22Rv1 (cell line): ENCODE data around the gene SMAD1.

Source experiments
- H3K27ac ChIP-seq: fragments of 450-650 bp; 2 replicates; pipeline ENCODE4 v1.5.1; 2017
- ZFX ChIP-seq: fragments of 450-650 bp; IDR thresholded peaks from 2 replicates; pipeline ENCODE4 v1.6.1; 2017; ENCODE audit warnings: antibody characterized with exemption, borderline replicate concordance
- TF ChIP-seq, protein P1 (sequence below): fragments of 450-650 bp; IDR thresholded peaks from 2 replicates; pipeline ENCODE4 v1.5.1; 2017; ENCODE audit warnings: mild to moderate bottlenecking

SMAD1 gene

DNA sequence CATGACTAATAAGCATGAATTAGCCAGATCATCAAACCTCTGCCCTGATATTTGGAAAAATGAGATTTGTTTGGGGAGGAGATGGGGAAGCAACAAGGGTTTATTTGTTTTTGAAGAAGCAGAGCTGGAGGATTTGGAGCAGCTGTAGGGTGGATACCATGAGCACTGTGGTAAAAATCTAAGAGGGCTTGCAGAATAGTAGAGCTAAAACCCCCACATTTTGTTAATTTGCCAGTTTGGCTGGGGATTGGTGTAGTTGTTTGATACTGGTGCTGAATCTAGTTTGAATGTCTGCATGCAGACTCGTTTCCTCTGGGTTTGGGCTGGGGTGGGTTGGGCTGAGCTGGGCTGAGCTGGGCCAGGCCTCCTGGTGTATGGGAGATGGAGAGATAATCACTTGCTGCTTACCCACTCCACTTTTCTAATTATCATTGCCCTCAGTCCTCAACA is 43.7 kb downstream of the SMAD1 start:
- TF ChIP-seq, protein P1, sequence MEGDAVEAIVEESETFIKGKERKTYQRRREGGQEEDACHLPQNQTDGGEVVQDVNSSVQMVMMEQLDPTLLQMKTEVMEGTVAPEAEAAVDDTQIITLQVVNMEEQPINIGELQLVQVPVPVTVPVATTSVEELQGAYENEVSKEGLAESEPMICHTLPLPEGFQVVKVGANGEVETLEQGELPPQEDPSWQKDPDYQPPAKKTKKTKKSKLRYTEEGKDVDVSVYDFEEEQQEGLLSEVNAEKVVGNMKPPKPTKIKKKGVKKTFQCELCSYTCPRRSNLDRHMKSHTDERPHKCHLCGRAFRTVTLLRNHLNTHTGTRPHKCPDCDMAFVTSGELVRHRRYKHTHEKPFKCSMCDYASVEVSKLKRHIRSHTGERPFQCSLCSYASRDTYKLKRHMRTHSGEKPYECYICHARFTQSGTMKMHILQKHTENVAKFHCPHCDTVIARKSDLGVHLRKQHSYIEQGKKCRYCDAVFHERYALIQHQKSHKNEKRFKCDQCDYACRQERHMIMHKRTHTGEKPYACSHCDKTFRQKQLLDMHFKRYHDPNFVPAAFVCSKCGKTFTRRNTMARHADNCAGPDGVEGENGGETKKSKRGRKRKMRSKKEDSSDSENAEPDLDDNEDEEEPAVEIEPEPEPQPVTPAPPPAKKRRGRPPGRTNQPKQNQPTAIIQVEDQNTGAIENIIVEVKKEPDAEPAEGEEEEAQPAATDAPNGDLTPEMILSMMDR, result no peak
- TF ChIP-seq ZFX, result no peak
- no peak overlapping the region for H3K27ac ChIP-seq

DNA sequence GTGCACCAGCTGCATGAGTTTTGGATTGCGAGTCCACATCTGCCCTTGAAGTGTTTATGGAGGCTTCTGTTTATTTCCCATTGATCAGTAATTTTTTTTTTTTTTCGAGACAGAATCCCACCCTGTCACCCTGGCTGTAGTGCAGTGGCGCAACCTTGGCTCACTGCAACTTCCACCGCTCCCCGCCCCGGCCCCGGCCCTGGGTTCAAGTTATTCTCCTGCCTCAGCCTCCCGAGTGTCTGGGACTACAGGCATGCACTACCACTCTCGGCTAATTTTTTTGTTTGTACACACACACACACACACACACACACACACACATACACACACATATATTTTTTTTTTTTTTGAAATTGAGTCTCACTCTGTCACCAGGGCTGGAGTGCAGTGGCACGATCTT is 46.1 kb downstream of the SMAD1 start:
- no peak for TF ChIP-seq ZFX
- TF ChIP-seq, protein P1, result no peak
- no peak overlapping the region for H3K27ac ChIP-seq

DNA sequence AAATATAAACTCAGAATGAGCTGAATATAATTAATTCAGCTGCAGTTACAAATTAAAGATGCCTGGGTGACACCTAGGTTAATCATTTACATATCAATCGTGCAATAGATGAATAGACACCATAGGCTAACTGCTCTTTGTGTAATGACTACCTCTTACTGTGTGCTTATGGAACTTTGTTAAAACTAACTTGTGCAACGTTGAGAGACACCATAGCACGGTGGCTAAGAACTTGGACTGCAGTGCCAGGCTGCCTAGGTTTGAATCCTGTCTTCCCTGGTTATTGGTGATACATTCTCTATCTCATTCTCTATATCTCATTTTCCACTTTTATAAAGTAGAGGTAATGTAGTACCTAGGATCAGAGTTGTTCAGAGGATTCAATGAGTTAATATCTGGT is 46.9 kb downstream of the SMAD1 start:
- no peak for TF ChIP-seq ZFX
- TF ChIP-seq, protein P1, result no peak
- no peak overlapping the region for H3K27ac ChIP-seq

DNA sequence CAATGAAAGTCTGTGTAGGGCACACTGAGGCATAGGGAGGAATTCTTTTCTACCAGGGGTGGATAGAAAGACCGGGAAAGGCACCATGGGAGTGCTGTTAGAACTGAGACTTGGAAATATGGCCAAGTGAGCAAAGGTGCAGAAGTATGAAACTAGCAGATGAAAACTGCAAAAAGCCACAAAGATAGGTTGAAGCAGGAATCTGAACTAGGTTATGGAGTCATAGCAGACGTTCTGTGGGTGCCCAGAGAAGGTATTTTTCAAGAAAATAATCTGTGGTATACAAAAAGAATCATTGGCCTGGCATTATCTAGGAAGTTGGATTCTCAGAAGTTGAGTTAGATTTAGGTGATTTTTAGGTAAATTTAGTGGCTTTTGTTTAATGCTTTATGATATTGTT is 48.5 kb downstream of the SMAD1 start:
- H3K27ac ChIP-seq, result no peak overlapping the region
- TF ChIP-seq, protein P1, result no peak
- TF ChIP-seq ZFX, result no peak

DNA sequence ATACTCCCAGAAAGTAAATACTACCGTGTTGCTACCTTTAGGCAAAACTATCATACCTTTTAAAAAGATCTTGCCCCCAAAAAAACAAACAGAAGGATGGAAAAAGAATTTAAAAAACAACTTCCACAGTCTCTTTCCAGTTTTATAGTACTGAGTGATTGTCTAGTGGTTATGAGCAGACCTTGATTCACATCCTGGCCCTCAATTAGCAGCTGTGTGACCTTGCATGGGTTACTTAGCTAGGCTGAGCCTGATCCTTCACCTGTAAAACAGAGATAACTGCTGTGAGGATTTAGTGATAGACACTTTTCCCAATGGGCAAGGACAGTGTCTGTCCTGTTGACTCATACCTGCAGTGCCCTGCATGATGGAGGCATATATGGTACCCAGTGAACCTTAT is 49.0 kb downstream of the SMAD1 start:
- no peak overlapping the region for H3K27ac ChIP-seq
- no peak for TF ChIP-seq ZFX
- TF ChIP-seq, protein P1, result no peak

DNA sequence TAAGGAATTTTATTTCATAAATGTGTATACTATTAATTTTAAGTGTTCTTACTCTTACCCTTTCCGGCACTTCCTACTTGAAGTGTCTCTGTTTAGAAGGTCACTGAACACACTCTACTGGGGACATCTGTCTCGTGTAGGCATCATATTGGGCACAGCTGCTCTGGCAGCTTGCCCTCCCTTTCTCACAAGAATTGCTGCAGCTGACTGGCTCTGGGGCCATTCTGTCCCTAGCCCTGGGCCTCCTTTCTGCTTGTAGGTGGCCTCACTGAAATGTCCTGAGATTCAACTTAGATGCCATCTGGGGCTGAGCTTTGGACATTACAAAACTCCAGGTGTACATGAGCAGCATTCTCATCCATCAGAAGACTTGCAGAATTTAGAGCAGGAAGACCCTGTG is 49.6 kb downstream of the SMAD1 start:
- TF ChIP-seq, protein P1, result no peak
- no peak overlapping the region for H3K27ac ChIP-seq

DNA sequence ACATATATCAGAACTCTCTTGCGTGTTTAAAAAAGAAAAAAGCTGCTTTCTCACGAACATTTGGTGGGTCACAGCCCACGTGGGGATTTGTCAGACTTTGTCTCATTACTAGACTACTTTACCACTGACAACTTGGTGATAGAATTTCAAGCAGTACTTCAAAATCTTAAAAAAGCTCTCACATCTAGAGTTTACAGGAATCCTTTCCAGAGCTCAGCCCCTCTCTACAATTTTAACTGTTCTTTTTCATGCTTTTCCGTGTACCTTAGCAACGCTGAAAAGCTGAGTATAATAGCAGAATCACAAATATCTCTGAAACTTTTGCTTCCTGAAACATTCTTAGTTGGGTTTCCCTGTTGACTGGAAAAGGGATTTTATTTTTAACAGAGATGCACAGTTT is 50.2 kb downstream of the SMAD1 start:
- no peak overlapping the region for H3K27ac ChIP-seq
- no peak for TF ChIP-seq ZFX
- TF ChIP-seq, protein P1, result no peak
